Stimulated activated CD4-positive, alpha-beta T cell treated with anti-CD3 and anti-CD28 coated beads, Interleukin-2, amount 100 ng/mL, for 24 hours (primary cell): ENCODE results near the gene ATOH8.

Experiments
- DNase-seq, 2 donors: peaks; one replicate each; pipeline ENCODE4 v3.0.0-alpha.2; 2020

The ATOH8 gene

GRCh38 chr2:85718885-85719492, 34.8 kb upstream of the ATOH8 start:
- DNase-seq = no peak

GRCh38 chr2:85719609-85720240, 34.1 kb upstream of the ATOH8 start:
- no peak for DNase-seq

GRCh38 chr2:85720533-85720932, 33.3 kb upstream of the ATOH8 start:
- DNase-seq = no peak

GRCh38 chr2:85721641-85722040, 32.1 kb upstream of the ATOH8 start:
- DNase-seq = no peak

GRCh38 chr2:85722519-85722918, 31.3 kb upstream of the ATOH8 start:
- no peak for DNase-seq

GRCh38 chr2:85723707-85724360, 30.0 kb upstream of the ATOH8 start:
- DNase-seq = no peak

GRCh38 chr2:85724731-85725181, 29.0 kb upstream of the ATOH8 start:
- no peak for DNase-seq

GRCh38 chr2:85725451-85725850, 28.3 kb upstream of the ATOH8 start:
- DNase-seq = no peak

- no peak for DNase-seq
Observed at GRCh38 chr2:85727798-85728197, 26.0 kb upstream of the ATOH8 start.

GRCh38 chr2:85728342-85728741, 25.4 kb upstream of the ATOH8 start:
- no peak for DNase-seq

GRCh38 chr2:85728883-85729824, 24.6 kb upstream of the ATOH8 start:
- DNase-seq = peak; percentile 83 to 87

GRCh38 chr2:85729825-85730510, 23.8 kb upstream of the ATOH8 start:
- DNase-seq = no peak

- no peak for DNase-seq
Observed at GRCh38 chr2:85730686-85731230, 23.0 kb upstream of the ATOH8 start.

- DNase-seq = no peak
Observed at GRCh38 chr2:85731606-85732005, 22.2 kb upstream of the ATOH8 start.

- no peak for DNase-seq
Observed at GRCh38 chr2:85732467-85733120, 21.2 kb upstream of the ATOH8 start.

- DNase-seq = no peak
Observed at GRCh38 chr2:85733121-85733960, 20.4 kb upstream of the ATOH8 start.

- no peak for DNase-seq
Observed at GRCh38 chr2:85734015-85734414, 19.8 kb upstream of the ATOH8 start.

GRCh38 chr2:85734942-85735608, 18.7 kb upstream of the ATOH8 start:
- no peak for DNase-seq

- DNase-seq = no peak
Observed at GRCh38 chr2:85735691-85736090, 18.1 kb upstream of the ATOH8 start.
